ENCODE measurements around the gene EXT2.

Gene EXT2

DNA sequence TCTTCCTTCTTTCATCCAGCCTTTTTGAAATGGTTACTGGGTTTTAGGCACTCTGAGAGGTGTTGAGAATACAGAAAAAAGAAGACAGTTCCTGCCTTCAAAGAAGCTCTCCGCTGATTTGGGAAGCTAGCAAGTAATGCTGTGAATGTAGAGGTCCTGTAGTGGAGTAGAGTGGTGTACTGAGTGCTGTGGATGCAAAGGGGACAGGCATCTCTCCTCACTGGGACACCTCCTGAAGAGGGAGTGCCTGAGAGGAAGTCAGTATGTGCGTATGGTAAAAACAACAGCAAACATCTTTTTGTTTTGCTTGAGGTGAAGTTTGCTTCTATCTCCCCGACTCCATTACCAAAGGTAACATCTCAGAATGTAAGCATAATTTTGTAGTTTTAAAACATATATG lies 77.5 kb downstream of the EXT2 start:
- DNase-seq: no peak

GRCh38 chr11:44174842-44175241 lies 79.4 kb downstream of the EXT2 start:
- DNase-seq: no peak

DNA sequence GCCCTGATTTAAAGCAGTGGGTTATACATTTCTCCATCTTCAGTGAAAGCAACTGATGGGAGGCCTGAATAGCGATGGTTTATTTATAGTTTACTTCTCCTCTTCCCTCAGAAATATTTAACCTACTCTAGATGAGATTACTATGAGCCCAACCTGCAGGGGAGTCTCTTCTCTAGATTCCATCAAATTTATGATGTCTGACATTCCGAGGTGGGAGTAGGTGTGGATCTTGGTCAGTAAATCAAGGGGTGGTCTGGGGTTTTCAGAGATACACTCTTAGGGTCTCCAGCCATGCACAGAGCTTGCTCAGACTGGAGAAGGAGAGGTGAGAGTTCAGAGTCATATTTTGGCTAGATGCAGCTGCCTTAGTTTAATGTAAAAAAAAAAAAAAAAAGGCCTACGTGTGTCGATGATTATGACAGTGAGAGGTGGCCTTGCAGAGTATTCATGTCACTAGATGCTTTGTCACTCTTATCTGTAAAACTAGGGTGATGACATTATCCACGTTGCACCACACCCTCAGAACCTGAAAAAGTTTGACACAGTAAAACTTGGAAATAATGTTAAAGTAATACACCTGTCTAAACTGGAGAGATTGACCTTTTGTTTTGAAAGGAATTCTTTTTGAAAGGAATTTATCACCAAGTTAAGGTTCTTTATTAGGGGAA lies 81.2 kb downstream of the EXT2 start:
- no peak for DNase-seq

DNA sequence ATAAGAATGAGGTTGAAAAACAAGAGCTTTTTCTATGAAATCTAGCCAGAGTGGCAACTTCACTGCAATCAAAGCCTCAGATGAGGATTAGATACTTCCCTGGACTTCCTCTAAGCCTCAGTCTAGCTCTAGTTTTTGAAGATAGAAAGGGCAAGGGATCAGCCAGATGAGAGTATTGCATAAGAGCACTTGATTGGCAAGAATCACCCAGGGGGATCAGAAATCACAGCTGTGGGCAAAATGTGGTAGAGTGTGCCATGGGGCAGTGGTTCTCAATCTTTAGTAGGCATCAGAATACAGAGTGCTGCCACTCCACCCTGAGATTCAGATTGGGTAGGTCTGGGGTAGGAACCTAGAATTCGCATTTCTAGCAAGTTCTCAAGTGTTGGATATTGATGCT lies 82.4 kb downstream of the EXT2 start:
- DNase-seq: no peak

DNA sequence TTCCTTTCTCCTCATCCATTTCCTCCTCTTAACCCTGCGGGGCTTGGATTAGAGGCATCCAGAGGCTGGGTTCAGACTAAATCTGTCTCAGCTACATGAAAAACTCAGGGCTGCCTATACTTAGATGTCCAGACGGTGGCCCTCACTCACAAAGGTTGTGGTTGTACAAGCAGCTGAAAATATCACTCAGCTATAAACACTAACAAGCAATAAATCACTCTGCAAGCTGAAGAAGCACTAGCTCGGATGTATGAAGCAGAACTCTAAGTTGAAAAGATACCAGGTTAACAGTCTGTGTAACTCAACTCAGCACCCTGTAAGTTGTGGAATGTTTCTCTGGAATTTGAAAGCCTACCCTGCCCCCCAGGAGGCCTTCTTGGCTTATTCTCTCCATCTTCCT lies 82.9 kb downstream of the EXT2 start:
- no peak for DNase-seq

GRCh38 chr11:44179173-44179572 lies 83.7 kb downstream of the EXT2 start:
- no peak for DNase-seq

GRCh38 chr11:44180107-44180506 lies 84.6 kb downstream of the EXT2 start:
- no peak for DNase-seq

- no peak for DNase-seq
These were observed 90.0 kb downstream of the EXT2 start for GRCh38 chr11:44185522-44185921.

GRCh38 chr11:44186321-44186930 lies 90.9 kb downstream of the EXT2 start:
- no peak for DNase-seq

DNA sequence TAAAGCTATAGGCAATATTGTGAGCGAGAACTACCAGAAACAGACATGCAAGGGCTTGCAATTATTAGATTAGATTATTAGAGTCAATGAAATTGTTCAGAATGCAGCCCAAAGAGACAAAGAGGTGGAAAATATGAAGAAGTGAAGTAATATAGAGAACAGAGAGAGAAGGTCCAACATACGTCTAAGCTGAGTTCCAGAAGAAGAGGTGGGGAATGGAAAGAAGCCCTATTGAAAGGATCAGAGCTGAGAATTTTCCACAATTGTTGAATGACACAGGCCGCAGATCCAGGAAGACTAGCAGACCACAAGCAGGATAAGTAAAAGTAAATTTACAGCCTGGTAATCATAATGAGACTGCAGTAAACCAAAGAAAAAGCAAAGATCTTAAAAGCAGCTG lies 93.2 kb downstream of the EXT2 start:
- no peak for DNase-seq

DNA sequence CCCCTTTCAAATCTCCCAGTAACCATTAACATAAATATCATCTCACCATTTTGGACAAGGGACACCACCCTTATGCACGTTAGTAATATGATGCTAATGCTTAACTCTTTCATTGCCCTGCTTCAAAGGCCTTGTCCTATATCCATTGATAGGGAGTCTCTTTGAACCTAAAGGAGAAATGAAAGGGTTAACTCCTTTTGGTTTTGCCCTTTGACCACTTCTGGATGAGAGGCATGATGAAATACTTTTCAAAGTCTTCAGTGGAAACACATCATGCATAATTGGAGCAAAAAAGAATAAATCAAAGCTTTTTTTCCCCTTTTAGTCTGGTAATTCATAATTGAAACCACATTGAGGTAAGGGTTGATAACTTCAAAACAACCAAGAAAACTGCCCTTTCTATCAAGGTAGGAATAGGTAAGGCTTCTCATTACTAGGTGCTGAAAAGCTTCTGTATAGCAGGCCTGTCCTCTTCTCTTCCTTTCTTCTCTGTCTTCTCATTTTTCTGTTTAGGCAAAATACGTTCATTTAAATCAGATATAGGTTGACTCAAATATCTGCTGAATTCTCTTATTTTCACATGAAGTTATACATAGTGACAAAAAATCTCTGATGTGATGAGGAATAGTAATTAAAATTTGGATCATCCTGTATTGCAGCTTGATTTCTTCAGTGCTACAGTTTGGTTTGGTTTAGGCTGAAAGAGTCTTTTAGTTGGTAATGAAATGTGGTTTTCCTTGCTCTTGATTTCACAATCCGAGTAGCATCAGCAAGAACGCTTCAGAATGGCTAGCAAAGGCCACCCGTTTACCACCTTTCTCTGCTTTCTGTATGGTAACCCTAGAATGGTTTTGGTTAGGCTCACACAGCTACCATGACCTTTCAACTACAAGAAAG lies 94.8 kb downstream of the EXT2 start:
- DNase-seq: no peak

DNA sequence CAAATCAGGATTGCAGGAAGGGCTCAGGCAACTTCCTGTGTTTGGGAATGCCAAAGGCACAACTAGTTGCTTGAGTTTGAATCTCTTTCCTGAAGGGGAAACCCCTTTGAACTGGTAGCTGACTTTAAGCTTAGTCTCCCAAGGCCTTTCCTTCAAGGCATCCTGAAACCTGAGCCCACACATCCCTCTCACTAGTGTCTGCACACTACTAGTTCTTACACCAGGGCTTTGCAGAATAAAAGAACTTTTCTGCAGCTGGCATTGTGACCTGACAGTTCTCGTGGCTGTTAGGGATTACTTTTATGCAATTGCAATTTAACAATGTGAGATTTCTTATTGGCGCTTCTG lies 95.4 kb downstream of the EXT2 start:
- DNase-seq: no peak

DNA sequence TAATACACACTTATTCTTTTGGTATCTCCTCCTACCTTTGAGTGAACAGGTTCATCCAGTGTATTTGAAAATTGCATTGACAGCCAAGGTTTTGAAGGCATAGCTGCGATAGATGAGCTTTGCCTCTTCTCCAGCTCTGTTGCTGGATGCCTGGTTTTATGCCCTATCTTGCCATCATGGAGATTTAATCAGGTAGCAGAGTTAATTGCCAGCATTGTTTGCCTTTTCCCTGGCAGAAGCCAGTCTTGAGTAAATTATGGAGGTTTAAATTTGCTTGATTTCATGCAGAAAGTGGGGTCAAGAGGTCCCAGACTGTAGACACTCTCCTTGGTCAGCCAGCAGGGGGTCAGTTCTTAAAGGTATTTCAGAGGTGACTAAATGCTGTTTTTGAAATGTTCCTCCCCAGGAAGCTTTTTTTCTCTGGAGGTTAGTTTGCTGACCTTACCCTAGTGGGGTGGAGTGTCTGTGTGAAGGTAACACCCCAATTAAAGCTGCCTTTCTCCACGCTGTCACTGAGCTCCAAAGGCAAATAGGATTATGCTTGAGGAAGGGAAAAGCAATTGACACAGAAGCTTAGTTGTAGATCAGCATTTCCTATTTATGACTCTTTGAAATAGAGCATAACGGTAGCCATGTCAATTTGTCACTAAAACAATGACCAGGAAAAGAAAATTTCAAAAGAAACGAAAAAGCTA lies 96.0 kb downstream of the EXT2 start:
- no peak for DNase-seq

DNA sequence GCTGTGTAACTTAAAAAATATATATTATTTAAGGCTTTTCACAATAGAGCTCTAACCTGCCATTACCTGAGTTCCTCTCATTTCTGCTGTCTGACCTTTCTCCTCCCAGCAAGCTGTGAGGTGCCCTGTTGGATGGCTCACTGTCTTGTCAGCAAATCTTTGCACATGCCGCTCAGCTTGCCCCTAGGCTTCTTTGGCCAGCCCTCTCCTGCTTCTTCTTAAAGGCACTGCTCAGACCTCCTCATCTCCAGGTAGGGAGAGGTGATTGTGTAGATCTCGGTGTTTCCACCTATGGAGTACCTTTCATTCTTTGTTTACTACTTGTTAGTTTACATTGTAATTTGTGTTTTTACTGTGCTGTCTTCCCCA lies 96.5 kb downstream of the EXT2 start:
- no peak for DNase-seq

DNA sequence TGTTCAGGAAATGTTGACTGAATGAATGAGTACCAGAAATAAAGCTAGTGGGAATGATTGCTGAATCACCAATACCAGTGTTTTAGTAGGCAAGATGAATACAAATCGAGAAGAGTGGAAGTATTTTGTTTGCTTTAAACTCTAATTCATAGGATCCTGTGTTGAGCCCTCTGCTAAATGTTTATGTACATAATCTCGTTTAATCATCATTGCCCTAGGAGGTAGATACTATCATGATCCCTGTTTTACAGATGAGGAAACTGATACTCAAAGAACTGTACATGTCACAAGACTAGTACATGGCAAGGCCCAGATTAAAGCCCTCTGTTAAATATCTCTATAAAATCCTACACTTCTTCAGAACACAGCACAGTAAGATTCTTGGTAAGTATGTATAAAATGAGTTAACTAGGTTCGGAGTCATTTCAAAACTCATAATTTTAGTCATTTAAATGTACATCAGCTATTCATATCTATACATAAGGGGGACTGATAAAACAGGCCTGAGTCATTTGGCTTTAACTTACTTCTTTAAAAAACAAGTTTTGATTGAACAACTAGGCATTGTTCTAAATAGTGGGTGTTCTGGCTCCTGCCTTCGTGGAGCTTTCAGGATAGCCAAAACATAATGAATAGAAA lies 97.1 kb downstream of the EXT2 start:
- no peak for DNase-seq

DNA sequence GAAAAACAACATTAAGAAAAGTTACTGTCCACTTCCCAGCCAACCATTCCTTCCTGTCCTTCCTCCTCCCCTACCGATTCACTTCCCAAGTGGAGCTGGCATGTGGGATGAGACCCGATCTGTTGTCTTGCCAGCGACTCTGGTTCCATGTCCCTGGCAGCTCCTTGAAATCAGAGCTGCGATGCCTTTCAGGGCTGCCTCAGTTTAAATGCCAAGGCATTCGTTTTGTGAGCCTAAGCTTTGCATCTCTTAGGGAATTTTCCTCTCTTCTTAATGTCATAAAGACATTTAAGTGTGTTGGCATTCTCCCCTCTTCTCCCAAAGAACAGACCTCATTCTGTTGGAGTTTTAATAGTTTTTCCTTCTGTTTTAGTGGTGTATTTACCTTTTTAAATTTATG lies 98.4 kb downstream of the EXT2 start:
- DNase-seq: no peak

DNA sequence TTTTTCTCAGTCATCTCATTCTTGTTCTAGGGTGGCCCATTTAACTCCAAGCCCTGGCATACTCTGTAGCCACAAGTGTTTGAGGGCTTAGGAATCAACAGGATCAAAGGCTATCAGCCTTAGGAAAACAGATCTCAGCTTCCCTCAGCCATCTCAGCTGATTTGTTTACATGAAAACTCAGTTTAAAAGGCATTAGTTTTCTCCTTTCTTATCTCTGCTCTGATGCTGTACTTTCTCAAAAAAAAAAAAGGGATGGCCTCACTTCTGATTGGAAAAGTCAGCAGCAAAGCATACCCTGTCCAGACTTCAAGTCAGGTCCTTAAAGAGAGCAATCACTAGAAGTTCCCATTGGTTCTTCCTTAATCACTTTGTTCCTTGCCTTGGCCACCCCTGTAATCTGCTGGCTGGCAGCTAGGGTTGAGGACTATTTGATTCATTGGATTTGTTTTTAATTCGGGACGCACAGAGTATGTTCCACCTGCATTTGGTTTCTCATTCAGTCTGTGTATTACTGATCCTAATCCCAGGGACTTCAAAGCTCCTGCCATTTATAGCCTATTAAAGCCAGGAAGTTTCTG lies 102.8 kb downstream of the EXT2 start:
- DNase-seq: no peak

DNA sequence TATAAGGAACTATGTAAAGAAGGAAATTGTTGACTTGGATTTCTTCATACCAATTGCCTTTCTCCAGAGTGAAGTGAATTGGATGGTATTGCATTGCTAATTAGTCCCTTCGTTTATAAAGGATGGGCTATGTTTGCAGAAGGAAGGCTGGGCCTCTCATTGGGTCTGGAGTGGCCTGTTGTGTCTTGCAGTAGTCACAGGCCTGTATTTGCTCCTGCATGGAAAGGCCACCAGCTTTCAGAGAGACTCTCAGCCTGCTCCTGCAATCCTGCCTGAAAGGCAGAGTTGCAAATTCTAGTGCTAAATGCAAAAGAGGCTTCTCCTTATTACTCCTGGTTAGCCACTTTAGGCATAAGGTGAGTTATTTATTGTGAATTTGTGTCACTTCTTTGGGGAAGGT lies 103.8 kb downstream of the EXT2 start:
- DNase-seq: no peak

DNA sequence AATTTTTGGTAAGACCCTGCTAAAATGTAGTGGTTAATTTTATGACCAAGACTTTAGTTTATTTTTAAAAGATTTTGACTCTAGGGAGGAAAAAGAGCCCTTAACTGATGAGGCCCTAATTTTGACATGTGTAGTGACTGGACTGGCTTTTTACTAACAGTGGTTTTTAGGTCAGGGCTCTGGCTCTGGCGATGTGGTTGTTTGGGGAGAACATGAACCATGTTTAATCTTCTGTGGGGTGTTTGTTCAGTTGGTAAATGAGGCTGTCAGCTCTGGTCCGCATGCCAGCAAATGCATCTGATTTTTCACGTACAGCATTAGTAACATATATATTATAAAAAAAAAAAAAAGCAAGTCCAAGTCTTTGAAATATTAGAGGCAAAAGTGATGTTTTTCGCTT lies 104.3 kb downstream of the EXT2 start:
- DNase-seq: no peak

DNA sequence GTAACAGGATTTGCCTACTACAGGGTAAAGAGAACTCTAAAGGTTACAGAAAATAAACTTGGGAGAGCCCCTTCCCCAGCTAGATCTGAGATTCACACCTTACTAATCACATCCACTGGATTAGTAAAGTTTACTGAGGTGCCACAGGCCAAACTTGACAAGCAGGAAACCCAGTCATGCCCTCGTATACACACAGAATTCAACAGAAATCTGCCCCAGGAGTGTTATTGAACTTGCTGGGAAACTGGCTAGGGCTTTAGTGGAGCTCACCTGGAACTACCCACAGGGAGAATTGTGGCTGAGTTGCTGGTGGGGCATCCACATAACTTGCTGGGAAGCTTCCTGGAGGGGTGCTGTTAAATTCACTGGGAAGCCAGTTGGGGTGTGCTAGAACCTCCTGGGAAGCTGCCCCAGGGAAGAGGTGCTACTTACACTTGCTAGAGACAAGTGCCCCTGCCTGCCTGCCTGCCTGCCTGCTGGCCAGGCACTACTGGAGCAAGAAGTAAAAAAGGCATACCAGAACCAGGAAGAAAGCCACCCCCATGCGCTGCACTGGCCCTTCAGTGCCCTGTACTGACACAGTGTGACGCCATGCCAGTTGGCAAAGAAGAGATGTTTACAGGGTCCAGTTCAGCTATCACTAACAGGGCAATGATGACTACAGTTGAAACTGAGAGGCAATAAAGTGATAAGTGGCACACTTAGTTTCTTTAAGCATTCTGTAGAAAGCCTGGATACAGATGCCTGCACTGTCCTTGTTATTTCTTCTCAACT lies 108.0 kb downstream of the EXT2 start:
- no peak for DNase-seq

- no peak for DNase-seq
These were observed 109.9 kb downstream of the EXT2 start for GRCh38 chr11:44205352-44205751.

DNA sequence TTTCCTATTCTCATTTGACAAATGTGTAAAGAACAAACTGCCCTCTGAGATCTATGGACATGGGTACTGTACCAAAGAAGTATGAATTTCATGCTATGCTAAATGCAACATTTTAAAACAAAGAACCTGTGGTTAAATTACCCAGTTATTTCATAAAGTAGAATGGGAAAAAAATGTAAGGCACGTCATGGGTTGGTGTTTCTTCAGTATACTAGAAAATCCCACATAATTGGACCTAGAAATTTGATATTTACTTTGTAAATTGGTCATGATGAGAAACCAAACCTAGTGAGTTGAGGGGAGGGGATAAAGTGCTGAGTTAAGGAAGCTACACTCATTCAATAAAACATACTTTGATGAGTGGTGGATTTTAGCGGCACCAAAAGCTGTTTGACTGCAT lies 110.4 kb downstream of the EXT2 start:
- no peak for DNase-seq
